Nephron (organoid): Measurements from ENCODE around the gene FAH.

Experiments used
- H3K27ac Mint-ChIP-seq, 3 experiments: 2 replicates each; pipeline ENCODE4 v1.8.0; 2020; ENCODE audit warnings: mixed read lengths in 3 of 3, mild to moderate bottlenecking in 2 of 3, moderate library complexity in 1 of 3
- H3K27me3 Mint-ChIP-seq: 2 replicates; pipeline ENCODE4 v1.8.0; 2021; ENCODE audit warnings: low read depth, mild to moderate bottlenecking, moderate library complexity, mixed read lengths
- H3K36me3 Mint-ChIP-seq: 2 replicates; pipeline ENCODE4 v1.8.0; 2020; ENCODE audit warnings: low read depth, mixed read lengths
- H3K4me1 Mint-ChIP-seq: 2 replicates; pipeline ENCODE4 v1.8.0; 2020; ENCODE audit warnings: mixed read lengths
- H3K4me3 Mint-ChIP-seq, 3 experiments: 2 replicates each; pipeline ENCODE4 v1.8.0; 2020; ENCODE audit warnings: mild to moderate bottlenecking in 3 of 3, mixed read lengths in 3 of 3, moderate library complexity in 2 of 3
- H3K9me3 Mint-ChIP-seq: 2 replicates; pipeline ENCODE4 v1.8.0; 2020; ENCODE audit warnings: mixed read lengths
- CTCF ChIP-seq, 3 experiments: fragments of 200-600 bp; sonication (generic); IDR thresholded peaks; one replicate each; pipeline ENCODE4 v1.5.0; 2021; ENCODE audit warnings: antibody characterized with exemption in 3 of 3; ENCODE audit not compliant: unreplicated experiment in 3 of 3

FAH gene

GRCh38 chr15:80207887-80208286 lies 55.1 kb downstream of the FAH start:
- Mint-ChIP-seq H3K4me3 (no peak overlapping the region), H3K27me3 (peaks cover 16% of the 10 kb centered on the region), H3K9me3 (peaks cover 5% of the 10 kb centered on the region), H3K27ac (peak overlapping the region; percentile 24 to 85 (median 26)), H3K36me3 (no peaks in the 10 kb centered on the region), H3K4me1 (peaks cover 4% of the 10 kb centered on the region)
- TF ChIP-seq CTCF (IDR thresholded peaks at IDR 0.05; ENCODE audit: unreplicated experiment in 3 of 3) = no peak

DNA sequence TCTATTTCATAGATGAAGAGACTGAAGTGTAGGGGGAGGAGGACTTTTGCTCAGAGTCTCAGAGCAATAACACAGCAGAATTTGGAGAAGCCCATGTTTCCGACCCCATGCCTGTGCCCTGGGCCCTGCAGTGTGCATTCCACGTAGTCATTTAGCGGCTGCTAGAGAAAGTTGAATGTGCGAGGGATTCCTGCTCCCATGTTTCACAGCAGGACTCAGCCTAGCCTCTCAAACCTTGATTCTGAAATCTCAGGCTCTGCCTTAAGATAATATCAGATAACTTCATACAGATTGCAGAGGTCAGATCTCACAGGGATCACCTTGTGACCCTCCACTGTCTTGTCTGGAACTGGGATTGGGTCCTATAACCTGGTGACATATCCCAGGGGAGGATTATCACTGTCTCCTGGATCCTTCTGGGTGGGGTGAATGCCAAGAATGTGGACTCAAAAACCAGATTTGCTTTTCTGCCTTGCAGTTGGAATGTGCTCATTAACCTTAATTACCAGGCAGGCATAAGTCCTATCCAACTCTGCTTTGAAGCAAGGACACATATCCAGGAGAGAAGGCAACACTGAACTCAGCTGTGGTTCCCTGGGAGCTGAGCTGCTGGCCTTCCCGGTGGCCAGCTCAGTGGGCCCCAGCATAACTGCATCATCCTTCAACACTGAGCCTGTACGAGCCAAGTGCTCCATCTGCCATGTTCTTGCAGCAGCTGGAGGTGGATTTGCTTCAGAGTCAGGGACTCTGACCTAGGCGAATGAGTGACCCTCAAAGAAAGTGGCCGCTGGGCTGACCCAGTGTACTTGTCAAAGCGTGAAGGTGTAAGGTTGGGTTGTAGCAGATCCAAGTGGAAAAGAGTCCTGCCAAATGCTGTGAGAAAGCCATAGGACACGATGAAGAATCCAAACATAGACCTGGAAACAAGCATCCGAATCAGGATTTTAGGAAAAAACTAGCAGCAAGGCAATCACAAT lies 56.2 kb downstream of the FAH start:
- no peaks in the 10 kb centered on the region for H3K36me3 Mint-ChIP-seq
- peaks cover 4% of the 10 kb centered on the region for H3K4me1 Mint-ChIP-seq
- H3K4me3 Mint-ChIP-seq = no peak overlapping the region
- no peak for TF ChIP-seq CTCF (IDR thresholded peaks at IDR 0.05; ENCODE audit: unreplicated experiment in 3 of 3)
- H3K27me3 Mint-ChIP-seq = peaks cover 16% of the 10 kb centered on the region
- H3K9me3 Mint-ChIP-seq = peaks cover 12% of the 10 kb centered on the region
- no peak overlapping the region for H3K27ac Mint-ChIP-seq

DNA sequence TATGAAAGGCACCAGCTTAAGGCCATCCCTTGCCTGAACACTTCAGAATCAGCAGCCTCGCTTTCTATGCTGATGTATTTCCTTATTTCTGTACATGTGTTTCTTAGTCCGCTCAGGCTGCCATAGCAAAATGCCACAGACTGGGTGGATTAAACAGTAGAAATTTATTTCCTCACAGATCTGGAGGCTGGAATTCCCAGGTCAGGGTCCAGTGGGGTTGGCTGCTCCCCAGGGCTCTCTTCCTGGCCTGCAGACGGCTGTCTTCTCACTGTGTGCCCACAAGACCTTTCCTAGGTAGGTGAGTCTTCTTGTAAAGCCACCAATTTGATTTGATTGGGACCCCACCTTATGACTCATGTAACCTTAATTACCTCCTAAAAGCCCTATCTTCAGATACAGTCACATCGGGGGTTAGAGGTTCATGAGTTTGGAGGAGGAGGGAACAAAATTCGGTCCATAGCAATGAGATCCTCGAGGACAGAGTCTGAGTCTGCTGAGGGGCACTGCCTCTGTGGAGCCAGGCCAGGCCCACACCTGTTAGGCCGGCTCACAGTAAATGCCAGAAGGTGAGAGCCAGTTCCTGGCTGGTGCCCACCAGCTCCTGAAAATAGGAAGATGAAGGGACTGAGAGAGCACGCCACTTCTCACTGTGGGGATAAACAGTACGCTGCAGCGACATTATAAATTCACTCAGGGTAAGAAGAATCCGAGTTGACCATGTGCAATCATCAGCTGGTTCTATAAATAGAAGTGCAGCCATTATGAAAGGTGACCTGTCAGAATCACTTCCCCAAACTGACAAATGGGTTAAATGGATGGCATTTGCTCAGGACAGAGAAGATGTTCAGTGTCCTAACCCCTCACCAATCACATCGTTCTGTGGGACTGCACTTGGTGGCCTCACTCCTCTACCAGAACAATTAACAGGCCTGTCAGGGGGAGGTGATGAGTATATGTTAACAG lies 58.1 kb downstream of the FAH start:
- Mint-ChIP-seq H3K36me3 (no peaks in the 10 kb centered on the region), H3K27me3 (peaks cover 9% of the 10 kb centered on the region), H3K9me3 (peaks cover 12% of the 10 kb centered on the region), H3K27ac (peak overlapping the region; percentile 12 to 45 (median 37)), H3K4me3 (no peak overlapping the region), H3K4me1 (peaks cover 4% of the 10 kb centered on the region)
- TF ChIP-seq CTCF (IDR thresholded peaks at IDR 0.05; ENCODE audit: unreplicated experiment in 3 of 3) = no peak

DNA sequence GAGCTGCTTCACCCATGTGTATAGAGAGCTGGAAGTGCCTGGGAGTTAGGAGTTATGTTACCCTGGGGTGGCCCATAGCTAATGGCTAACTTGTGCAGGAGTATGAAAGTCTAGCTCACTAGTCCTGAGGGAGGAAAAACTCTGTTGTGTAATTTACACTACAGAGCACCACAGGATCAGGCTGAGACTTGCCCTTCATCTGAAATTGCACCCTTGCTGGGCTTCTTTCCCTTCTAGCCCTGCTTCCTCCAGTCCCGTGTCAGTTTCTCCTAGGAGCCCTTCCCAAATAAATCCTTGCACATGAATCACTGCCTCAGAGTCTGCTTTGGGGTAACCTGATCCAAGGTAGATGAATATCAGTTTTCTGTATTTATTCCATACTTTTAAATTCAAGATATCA lies 59.2 kb downstream of the FAH start:
- H3K27ac Mint-ChIP-seq = peak overlapping the region in 1 of 3 experiments; percentile 43
- peaks cover 3% of the 10 kb centered on the region for H3K27me3 Mint-ChIP-seq
- H3K36me3 Mint-ChIP-seq = no peaks in the 10 kb centered on the region
- peaks cover 4% of the 10 kb centered on the region for H3K4me1 Mint-ChIP-seq
- H3K4me3 Mint-ChIP-seq = no peak overlapping the region
- H3K9me3 Mint-ChIP-seq = peaks cover 12% of the 10 kb centered on the region
- no peak for TF ChIP-seq CTCF (IDR thresholded peaks at IDR 0.05; ENCODE audit: unreplicated experiment in 3 of 3)

- Mint-ChIP-seq H3K27ac (no peak overlapping the region), H3K4me1 (no peaks in the 10 kb centered on the region), H3K27me3 (no peaks in the 10 kb centered on the region), H3K36me3 (no peaks in the 10 kb centered on the region), H3K4me3 (no peak overlapping the region), H3K9me3 (peaks cover 12% of the 10 kb centered on the region)
- TF ChIP-seq CTCF (IDR thresholded peaks at IDR 0.05; ENCODE audit: unreplicated experiment in 3 of 3) = no peak
Observed at GRCh38 chr15:80214910-80215309, 62.1 kb downstream of the FAH start.
